HG02798 (cell line): ENCODE results near the gene LAMTOR2.
"Not testable (repeated sequence)": the region's sequence is repeated elsewhere in the genome, so short reads cannot be mapped to it uniquely, and the experiment has no call there.

Source experiments
- ATAC-seq: cut with Tn5 transposase; IDR thresholded peaks from one replicate; pipeline ENCODE4 v1.9.1; 2021; ENCODE audit warnings: mild to moderate bottlenecking; ENCODE audit not compliant: unreplicated experiment, poor library complexity

Gene LAMTOR2

GRCh38 chr1:156054500-156055280 lies at the start of gene LAMTOR2:
Gene LAMTOR2, plus strand, starts transcription at chr1:156054782. Its CDS starts 108 bp downstream, at chr1:156054890.
- ATAC-seq = peak; percentile 79

- ATAC-seq = no peak
Measured at GRCh38 chr1:156004843-156005584, 49.6 kb upstream of the LAMTOR2 start.

GRCh38 chr1:156006666-156007376 lies 47.8 kb upstream of the LAMTOR2 start:
- ATAC-seq = no peak

GRCh38 chr1:156009404-156009803 lies 45.2 kb upstream of the LAMTOR2 start:
- ATAC-seq = no peak

- ATAC-seq = peak; percentile 68
Measured at GRCh38 chr1:156012051-156012817, 42.3 kb upstream of the LAMTOR2 start.

GRCh38 chr1:156014829-156015228 lies 39.8 kb upstream of the LAMTOR2 start:
- no peak for ATAC-seq

GRCh38 chr1:156019946-156020292 lies 34.7 kb upstream of the LAMTOR2 start:
- ATAC-seq = no peak

- peak; percentile 99 for ATAC-seq
Measured at GRCh38 chr1:156020293-156021092, 34.1 kb upstream of the LAMTOR2 start, which contains the start of gene SSR2. Gene SSR2, minus strand, starts transcription at chr1:156020951. Its CDS starts 784 bp downstream, at chr1:156020167.

GRCh38 chr1:156021093-156021428 lies 33.5 kb upstream of the LAMTOR2 start:
- no peak for ATAC-seq

- no peak for ATAC-seq
Measured at GRCh38 chr1:156021954-156022353, 32.6 kb upstream of the LAMTOR2 start.

GRCh38 chr1:156024801-156025200 lies 29.8 kb upstream of the LAMTOR2 start:
- no peak for ATAC-seq

- no peak for ATAC-seq
Measured at GRCh38 chr1:156025876-156026275, 28.7 kb upstream of the LAMTOR2 start.

- no peak for ATAC-seq
Measured at GRCh38 chr1:156026588-156026987, 28.0 kb upstream of the LAMTOR2 start.

- no peak for ATAC-seq
Measured at GRCh38 chr1:156033011-156033410, 21.6 kb upstream of the LAMTOR2 start.

GRCh38 chr1:156034991-156035390 lies 19.6 kb upstream of the LAMTOR2 start:
- not testable (repeated sequence) for ATAC-seq

GRCh38 chr1:156042828-156043227 lies 11.8 kb upstream of the LAMTOR2 start:
- no peak for ATAC-seq

- ATAC-seq = no peak
Measured at GRCh38 chr1:156045076-156045475, 9.5 kb upstream of the LAMTOR2 start.

GRCh38 chr1:156048663-156049258 lies 5.8 kb upstream of the LAMTOR2 start:
- ATAC-seq = no peak

GRCh38 chr1:156050376-156050775 lies 4.2 kb upstream of the LAMTOR2 start:
- ATAC-seq = no peak
